CD4-positive, alpha-beta T cell treated with Interleukin-17A for 1 hour (primary cell): ENCODE results near the gene LGR4.
"Not testable (repeated sequence)": the region's sequence is repeated elsewhere in the genome, so short reads cannot be mapped to it uniquely, and the experiment has no call there.

Experiments
- DNase-seq: peaks from one replicate; pipeline ENCODE4 v3.0.0-alpha.2; 2020

Gene LGR4

DNA sequence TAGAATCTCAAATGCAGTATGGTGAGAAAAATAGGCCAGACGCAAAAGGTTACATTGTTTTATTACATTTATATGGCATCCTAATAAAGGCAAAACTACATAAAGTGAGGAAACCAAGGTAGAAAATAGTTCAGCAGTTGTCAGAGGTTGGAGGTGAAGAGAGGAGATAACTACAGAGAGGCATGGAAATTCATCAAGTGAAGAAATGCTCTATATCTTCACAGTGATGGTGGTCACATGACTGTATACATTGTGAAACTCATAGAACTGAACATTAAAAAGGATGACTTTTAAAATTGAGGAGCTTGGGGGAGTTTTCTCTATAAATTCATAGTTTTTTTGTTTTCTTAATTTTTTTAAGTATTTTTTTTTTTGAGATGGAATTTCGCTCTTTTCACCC is 14.4 kb downstream of the LGR4 start:
- DNase-seq = no peak

- no peak for DNase-seq
Measured at GRCh38 chr11:27456795-27457329, 15.7 kb downstream of the LGR4 start.

GRCh38 chr11:27456140-27456794 is 16.3 kb downstream of the LGR4 start:
- DNase-seq = no peak

- DNase-seq = no peak
Measured at GRCh38 chr11:27455667-27456066, 16.9 kb downstream of the LGR4 start.

GRCh38 chr11:27453701-27454100 is 18.9 kb downstream of the LGR4 start:
- DNase-seq = no peak

DNA sequence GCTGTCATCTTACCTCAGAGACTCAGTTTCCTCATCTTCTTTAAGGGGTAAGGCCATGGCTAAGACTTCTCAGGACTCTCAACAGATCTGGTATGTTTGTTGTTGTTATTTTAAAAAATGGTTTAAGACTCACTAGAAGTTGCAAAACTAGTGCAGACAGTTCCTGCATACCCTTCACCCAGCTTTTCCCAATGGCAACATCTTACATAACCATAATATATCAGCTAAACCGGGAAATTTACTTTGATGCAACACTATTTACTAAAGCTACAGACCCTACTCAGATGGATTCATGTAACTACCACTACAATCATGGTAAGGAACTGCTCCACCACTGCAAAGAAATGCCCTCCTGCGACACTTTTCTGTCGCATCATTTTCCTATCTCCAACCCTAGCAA is 20.4 kb downstream of the LGR4 start:
- DNase-seq = no peak

DNA sequence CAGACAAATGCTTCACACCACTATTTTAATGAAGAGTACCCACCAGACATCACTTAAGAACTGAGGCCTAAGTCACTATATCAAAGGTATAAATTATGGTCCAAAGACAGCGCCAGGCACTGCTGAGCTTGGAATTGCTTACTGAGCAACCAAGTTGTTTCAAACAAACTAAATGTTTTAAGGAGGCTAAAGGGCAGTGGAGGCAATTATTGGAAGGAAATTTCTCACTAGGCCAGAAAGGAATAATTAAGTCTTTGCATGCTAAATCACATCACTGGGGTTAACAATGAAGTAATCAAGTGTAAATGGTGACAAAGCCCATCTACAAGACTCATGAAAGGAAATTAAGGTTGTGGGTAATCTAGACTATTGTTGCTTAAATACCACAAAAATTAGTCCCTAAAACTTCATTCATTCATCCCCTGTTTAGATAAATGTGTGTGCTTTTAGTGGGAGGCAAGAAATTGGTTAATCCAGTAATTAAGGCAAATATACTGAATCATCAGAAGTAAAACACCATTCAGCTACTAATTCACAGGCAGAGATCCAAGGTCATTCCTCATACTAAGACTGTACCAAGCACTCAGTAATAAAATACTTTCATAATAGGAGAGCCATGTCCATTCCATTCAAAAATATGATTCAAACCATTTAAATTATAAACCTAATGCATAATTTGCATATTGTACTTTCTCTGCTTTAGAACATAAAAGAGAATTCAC is 21.2 kb downstream of the LGR4 start:
- DNase-seq = no peak

DNA sequence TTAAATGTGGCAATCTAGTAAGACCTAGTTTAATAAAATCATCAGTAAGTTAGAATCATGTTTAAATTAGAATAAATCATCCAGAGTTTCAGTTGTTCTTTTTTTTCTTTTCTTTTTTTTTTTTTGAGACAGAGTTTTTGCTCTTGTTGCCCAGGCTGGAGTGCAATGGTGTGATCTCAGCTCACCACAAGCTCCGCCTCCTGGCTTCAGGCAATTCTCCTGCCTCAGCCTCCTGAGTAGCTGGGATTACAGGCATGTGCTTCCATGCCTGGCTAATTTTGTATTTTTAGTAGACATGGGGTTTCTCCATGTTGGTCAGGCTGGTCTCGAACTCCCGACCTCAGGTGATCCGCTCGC is 24.4 kb downstream of the LGR4 start:
- DNase-seq = not testable (repeated sequence)

- no peak for DNase-seq
Measured at GRCh38 chr11:27447288-27448183, 25.1 kb downstream of the LGR4 start.

GRCh38 chr11:27445625-27446024 is 27.0 kb downstream of the LGR4 start:
- DNase-seq = no peak

- no peak for DNase-seq
Measured at GRCh38 chr11:27444801-27445215, 27.8 kb downstream of the LGR4 start.

- no peak for DNase-seq
Measured at GRCh38 chr11:27443746-27444507, 28.7 kb downstream of the LGR4 start.

GRCh38 chr11:27443227-27443626 is 29.4 kb downstream of the LGR4 start:
- DNase-seq = no peak

- no peak for DNase-seq
Measured at GRCh38 chr11:27440090-27440489, 32.5 kb downstream of the LGR4 start.

GRCh38 chr11:27438595-27438981 is 34.0 kb downstream of the LGR4 start:
- no peak for DNase-seq

- no peak for DNase-seq
Measured at GRCh38 chr11:27437829-27438594, 34.6 kb downstream of the LGR4 start.

DNA sequence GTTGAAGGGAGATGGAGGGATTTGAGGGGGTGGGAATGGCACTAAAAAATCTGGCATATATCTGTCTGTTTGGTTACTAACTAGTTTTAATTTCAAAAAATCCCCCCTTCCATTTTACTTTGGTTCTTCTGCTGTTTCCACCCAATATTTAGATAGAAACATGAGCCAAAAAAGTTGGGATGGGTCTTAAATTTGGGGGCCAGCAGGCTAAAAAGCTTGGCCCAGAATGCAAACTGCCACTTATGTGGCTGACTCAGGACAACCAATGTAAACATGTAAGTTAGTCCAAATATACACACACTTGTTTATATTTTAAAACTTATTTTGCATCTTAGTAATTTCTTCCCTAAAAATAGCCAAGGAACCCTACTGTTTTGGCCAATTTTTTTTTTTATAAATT is 35.7 kb downstream of the LGR4 start:
- DNase-seq = no peak

DNA sequence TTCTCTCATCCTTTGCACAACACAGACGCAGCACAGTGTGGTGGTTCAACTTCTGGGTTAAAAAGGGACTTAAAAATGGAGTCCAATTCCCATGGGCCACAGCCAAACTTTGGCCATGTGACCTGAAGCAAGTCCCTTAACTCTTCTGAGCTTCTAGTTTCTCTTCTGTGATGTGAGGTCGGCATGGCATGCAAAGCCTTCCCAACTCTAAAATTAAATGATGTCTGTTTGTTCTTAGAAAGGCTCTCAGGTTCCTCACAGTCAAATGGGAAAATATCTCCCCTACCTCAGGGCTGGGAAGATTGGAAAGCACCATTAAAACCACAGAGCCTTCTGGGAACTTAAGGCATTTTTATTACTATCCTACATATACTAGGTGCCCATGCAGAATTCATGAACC is 38.8 kb downstream of the LGR4 start:
- DNase-seq = no peak

GRCh38 chr11:27431808-27432207 is 40.8 kb downstream of the LGR4 start:
- no peak for DNase-seq

- no peak for DNase-seq
Measured at GRCh38 chr11:27429761-27430393, 42.7 kb downstream of the LGR4 start.

GRCh38 chr11:27427183-27427980 is 45.2 kb downstream of the LGR4 start:
- DNase-seq = no peak
